Hematopoietic multipotent progenitor cell (in vitro differentiated cells): ENCODE results near the gene KMO. TPM values are rescaled to one million over a fixed set of nuclear protein-coding genes. Genes with fewer than 3 reads are reported as not detected.

Experiments
- DNase-seq, 3 donors: peaks; one replicate each; pipeline ENCODE4 v3.0.0-alpha.2; 2011 to 2015; ENCODE audit warnings: low read depth in 2 of 3, low spot score in 2 of 3
- total RNA-seq: library from RNA; depleted of rRNA; stranded (reverse); fragments of >200 nt; gene quantifications from one replicate; pipeline ENCODE4 v1.2.3, GENCODE V29; 2012

Gene KMO
- total RNA-seq, 1 donor, result 0.81 TPM

GRCh38 chr1:241622669-241623068 is 90.5 kb downstream of the KMO start:
- no peak for DNase-seq

- DNase-seq, result no peak
These were observed 92.8 kb downstream of the KMO start for GRCh38 chr1:241624935-241625334.

- DNase-seq, result peak in 2 of 3 donors; percentile 71 to 84
These were observed 95.5 kb downstream of the KMO start for GRCh38 chr1:241627453-241628259.

- DNase-seq, result no peak
These were observed 97.8 kb downstream of the KMO start for GRCh38 chr1:241630005-241630404.

GRCh38 chr1:241630476-241630875 is 98.3 kb downstream of the KMO start:
- DNase-seq, result no peak

- DNase-seq, result no peak
These were observed 98.7 kb downstream of the KMO start for GRCh38 chr1:241630899-241631298.

- no peak for DNase-seq
These were observed 99.5 kb downstream of the KMO start for GRCh38 chr1:241631674-241632073.

- DNase-seq, result no peak
These were observed 100.8 kb downstream of the KMO start for GRCh38 chr1:241632987-241633386.

- DNase-seq, result no peak
These were observed 103.5 kb downstream of the KMO start for GRCh38 chr1:241635556-241636152.

- DNase-seq, result no peak
These were observed 104.1 kb downstream of the KMO start for GRCh38 chr1:241636291-241636690.

GRCh38 chr1:241637046-241637590 is 104.9 kb downstream of the KMO start:
- DNase-seq, result no peak

- no peak for DNase-seq
These were observed 105.4 kb downstream of the KMO start for GRCh38 chr1:241637604-241638003.

- DNase-seq, result no peak
These were observed 106.0 kb downstream of the KMO start for GRCh38 chr1:241638099-241638682.

GRCh38 chr1:241638909-241639622 is 106.9 kb downstream of the KMO start:
- DNase-seq, result peak in 1 of 3 donors; percentile 16

GRCh38 chr1:241639623-241640148 is 107.5 kb downstream of the KMO start:
- peak in 2 of 3 donors; percentile 10 to 19 for DNase-seq

- DNase-seq, result peak; percentile 82 to 89 (median 89)
These were observed 108.1 kb downstream of the KMO start, which contains the start of the genes CHML and OPN3 for GRCh38 chr1:241640149-241640866. Gene CHML, minus strand, starts transcription at chr1:241640369. Its CDS starts 4,603 bp downstream, at chr1:241635766. Gene OPN3, minus strand, starts transcription at chr1:241640369. Its CDS starts 115 bp downstream, at chr1:241640254.

- no peak for DNase-seq
These were observed 108.9 kb downstream of the KMO start for GRCh38 chr1:241640867-241641622.

GRCh38 chr1:241641773-241642592 is 109.8 kb downstream of the KMO start:
- DNase-seq, result no peak
